Heart left ventricle (tissue), 16 donors: Measurements from ENCODE around the gene CNTRL. TPM values are rescaled to one million over a fixed set of nuclear protein-coding genes. Genes with fewer than 3 reads are reported as not detected.
A peak's percentile ranks its signal among the peaks of the same experiment; 100 is the strongest.

Experiments
- ATAC-seq, 4 donors: fragments of 200-7000 bp; cut with Tn5 transposase; one replicate each; pipeline ENCODE4 v1.9.1; 2020 to 2022; ENCODE audit warnings: moderate library complexity in 4 of 4, mild to moderate bottlenecking in 3 of 4, moderate number of reproducible peaks in 1 of 4
- DNase-seq, 5 donors: peaks; one replicate each; pipeline ENCODE4 v3.0.0-alpha.2; 2020
- H3K27ac ChIP-seq, 12 donors: fragments of 200-600 bp; sonication (generic) in 4 of 12; one replicate each; pipeline versions ENCODE4 v1.5.0 to v1.8.0; 2016 to 2022; ENCODE audit warnings: mild to moderate bottlenecking in 2 of 12
- H3K27me3 ChIP-seq, 9 donors: fragments of 200-600 bp; sonication (generic) in 2 of 9; one replicate each; pipeline versions ENCODE4 v1.5.1 to v1.8.0; 2016 to 2022; ENCODE audit warnings: mild to moderate bottlenecking in 3 of 9
- H3K36me3 ChIP-seq, 9 donors: fragments of 200-600 bp; sonication (generic) in 2 of 9; one replicate each; pipeline versions ENCODE4 v1.5.0 to v1.8.0; 2018 to 2022; ENCODE audit warnings: mild to moderate bottlenecking in 2 of 9
- H3K4me1 ChIP-seq, 12 donors: fragments of 200-600 bp; sonication (generic) in 4 of 12; one replicate each; pipeline versions ENCODE4 v1.5.0 to v1.8.0; 2016 to 2022; ENCODE audit warnings: mild to moderate bottlenecking in 3 of 12
- H3K4me3 ChIP-seq, 12 donors: fragments of 200-600 bp; sonication (generic) in 4 of 12; one replicate each; pipeline versions ENCODE4 v1.5.0 to v1.8.0; 2017 to 2022; ENCODE audit warnings: mild to moderate bottlenecking in 9 of 12, moderate library complexity in 4 of 12
- H3K9me3 ChIP-seq, 12 donors: fragments of 200-600 bp; sonication (generic) in 4 of 12; one replicate each; pipeline versions ENCODE4 v1.5.0 to v1.8.0; 2016 to 2022; ENCODE audit warnings: mild to moderate bottlenecking in 1 of 12
- POLR2A ChIP-seq, 2 donors: fragments of 450-650 bp; IDR thresholded peaks; one replicate each; pipeline ENCODE4 v1.6.1; 2017; ENCODE audit warnings: antibody characterized with exemption in 2 of 2, mild to moderate bottlenecking in 2 of 2, moderate library complexity in 2 of 2
- WGBS, 4 donors: extraction: QIAGEN DNeasy Blood & Tissue Kit in 2 of 4; methylation state at CpG; one replicate each; pipeline versions ENCODE4 v1.1.5 to v1.1.7; 2013 to 2018; 5-methylcytosine and 5-hydroxymethylcytosine counted together
- intact Hi-C, 10 donors: fragments of 100-400 bp; cut with DNase I; formaldehyde crosslinking; loops; one replicate each; pipeline versions ENCODE4 v1.11.1 to v1.14.2; 2022
- polyA plus RNA-seq, 2 donors: library from polyadenylated mRNA; stranded (reverse); fragments of 200-250 nt; gene quantifications; one replicate each; pipeline ENCODE4 v1.2.3, GENCODE V29; 2013
- total RNA-seq, 9 donors: library from RNA; depleted of rRNA in 2 of 9; stranded (reverse); fragments of >200 nt in 2 of 9; fragmentation: NEBNext Ultra II Directional in 3 of 9; extraction: Animal tissue kit (Norgen Biotek cat#: 25700) in 3 of 9; gene quantifications; one replicate each; pipeline versions ENCODE4 v1.1.0 to v1.2.4, GENCODE V29; 2016 to 2023
- TF ChIP-seq, protein P1 (sequence below), 12 donors: fragments of 200-600 bp; sonication (generic) in 4 of 12; IDR thresholded peaks; one replicate each; pipeline versions ENCODE4 v1.5.0 to v1.8.0; 2018 to 2022; ENCODE audit warnings: antibody characterized with exemption in 12 of 12, mild to moderate bottlenecking in 5 of 12
- donor health status: ischemic (EF 13 %, LVEDD 7.1; RV severe dilation, severe dysfunction).
- donor health status: healthy with polysubstance abuse.
- donor health status: DM: no; HTN: yes; CAD: no.
- donor health status: DM: no; HTN: no; CAD: no.
- donor health status: ischemic (EF 25% LVEDD 6.9; RV normal size, moderate dysfunction).
- donor health status: ischemic (EF 25% LVEDD 5.7; RV mildly dilated, moderate dysfunction).
- donor health status: healthy.
- donor health status: DM: yes; HTN: yes; CAD: no.
- donor health status: ischemic (EF 35%, LVEDD 5.7; RV mildly dilated, moderate dysfunction).
- donor health status: nonischemic (EF 11% LVEDD 7.7; RV severe dilation, severe dysfunction).
- donor health status: DM: yes; HTN: yes; CAD: no.
- donor health status: PGD.
- donor health status: ischemic (EF 29% LVEDD 5.4; RV normal size, mild dysfunction).
- donor health status: nonischemic (EF 23%, LVEDD 6.1; RV moderate dilation, normal function).

CNTRL gene
- total and polyA plus RNA-seq, 11 donors = 2.5 to 11.4 (median 3.7) TPM

DNA sequence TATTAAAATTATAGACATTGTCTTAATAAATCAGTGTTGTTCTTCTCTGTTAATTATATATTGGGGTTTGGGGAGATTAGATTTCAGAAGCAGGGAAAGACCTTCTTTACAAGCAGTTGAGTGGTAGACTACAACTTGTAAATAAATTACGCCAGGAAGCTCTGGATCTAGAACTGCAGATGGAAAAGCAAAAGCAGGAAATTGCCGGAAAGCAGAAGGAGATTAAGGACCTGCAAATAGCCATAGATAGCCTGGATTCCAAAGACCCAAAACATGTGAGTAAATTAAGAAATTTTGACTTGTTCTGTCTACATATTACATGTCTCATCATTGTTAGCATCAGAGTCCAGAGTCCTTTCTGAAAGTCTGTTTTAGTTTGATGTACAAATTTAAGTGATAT lies 43.5 kb downstream of the CNTRL start:
- Histone ChIP-seq H3K9me3 (no peaks in the 10 kb centered on the region), H3K4me1 (peaks cover 0 to 33% (median 10%) of the 10 kb centered on the region in 12 donors), H3K4me3 (no peak overlapping the region), H3K27me3 (no peaks in the 10 kb centered on the region), H3K27ac (no peak overlapping the region), H3K36me3 (peaks cover 0 to 13% (median 0%) of the 10 kb centered on the region in 9 donors)
- no peak for DNase-seq
- intact Hi-C loops = no loop called here
- 77 to 83% (median 79%) methylated on average over 2 of the region's 2 CpGs for WGBS, 4 donors
- no peak for ATAC-seq
- TF ChIP-seq, protein P1, sequence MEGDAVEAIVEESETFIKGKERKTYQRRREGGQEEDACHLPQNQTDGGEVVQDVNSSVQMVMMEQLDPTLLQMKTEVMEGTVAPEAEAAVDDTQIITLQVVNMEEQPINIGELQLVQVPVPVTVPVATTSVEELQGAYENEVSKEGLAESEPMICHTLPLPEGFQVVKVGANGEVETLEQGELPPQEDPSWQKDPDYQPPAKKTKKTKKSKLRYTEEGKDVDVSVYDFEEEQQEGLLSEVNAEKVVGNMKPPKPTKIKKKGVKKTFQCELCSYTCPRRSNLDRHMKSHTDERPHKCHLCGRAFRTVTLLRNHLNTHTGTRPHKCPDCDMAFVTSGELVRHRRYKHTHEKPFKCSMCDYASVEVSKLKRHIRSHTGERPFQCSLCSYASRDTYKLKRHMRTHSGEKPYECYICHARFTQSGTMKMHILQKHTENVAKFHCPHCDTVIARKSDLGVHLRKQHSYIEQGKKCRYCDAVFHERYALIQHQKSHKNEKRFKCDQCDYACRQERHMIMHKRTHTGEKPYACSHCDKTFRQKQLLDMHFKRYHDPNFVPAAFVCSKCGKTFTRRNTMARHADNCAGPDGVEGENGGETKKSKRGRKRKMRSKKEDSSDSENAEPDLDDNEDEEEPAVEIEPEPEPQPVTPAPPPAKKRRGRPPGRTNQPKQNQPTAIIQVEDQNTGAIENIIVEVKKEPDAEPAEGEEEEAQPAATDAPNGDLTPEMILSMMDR (IDR thresholded peaks at IDR 0.05) = no peak
- TF ChIP-seq POLR2A (IDR thresholded peaks at IDR 0.05) = no peak

DNA sequence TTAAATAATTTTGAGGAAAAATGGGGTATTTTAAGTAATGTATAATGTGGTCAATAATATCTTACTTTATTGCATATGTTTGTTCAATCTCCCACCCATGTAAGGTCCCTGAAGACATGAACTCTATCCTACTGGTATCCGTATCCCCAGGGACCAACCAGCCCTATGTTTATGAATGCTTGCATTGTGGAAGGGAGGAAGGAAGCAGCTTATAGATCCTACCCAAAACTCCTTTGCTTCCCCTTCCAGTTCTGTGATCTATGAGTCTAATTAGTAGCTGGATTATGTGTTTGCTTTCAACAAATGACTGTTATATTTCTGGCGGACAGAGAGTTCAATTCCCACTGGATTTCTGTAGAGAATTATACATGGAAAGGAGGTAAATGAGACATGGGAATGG lies 45.6 kb downstream of the CNTRL start:
- WGBS, 4 donors = 75 to 86% (median 80%) methylated on average over 2 of the region's 2 CpGs
- peaks cover 0 to 38% (median 10%) of the 10 kb centered on the region in 12 donors for H3K4me1 ChIP-seq
- no peak for TF ChIP-seq POLR2A (IDR thresholded peaks at IDR 0.05)
- TF ChIP-seq, protein P1 (IDR thresholded peaks at IDR 0.05) = no peak
- no peak for DNase-seq
- no peak for ATAC-seq
- H3K9me3 ChIP-seq = no peaks in the 10 kb centered on the region
- intact Hi-C loops = loop anchor here in 3 of 10 donors (2.0 to 5.0 kb wide), 3 partner anchors 43 to 48 kb away; partner anchors contain the start of gene CNTRL (in 2 of the 3)
- H3K27me3 ChIP-seq = no peaks in the 10 kb centered on the region
- peak overlapping the region in 1 of 12 donors; percentile 83 for H3K27ac ChIP-seq
- H3K36me3 ChIP-seq = peaks cover 0 to 18% (median 0%) of the 10 kb centered on the region in 9 donors
- no peak overlapping the region for H3K4me3 ChIP-seq

DNA sequence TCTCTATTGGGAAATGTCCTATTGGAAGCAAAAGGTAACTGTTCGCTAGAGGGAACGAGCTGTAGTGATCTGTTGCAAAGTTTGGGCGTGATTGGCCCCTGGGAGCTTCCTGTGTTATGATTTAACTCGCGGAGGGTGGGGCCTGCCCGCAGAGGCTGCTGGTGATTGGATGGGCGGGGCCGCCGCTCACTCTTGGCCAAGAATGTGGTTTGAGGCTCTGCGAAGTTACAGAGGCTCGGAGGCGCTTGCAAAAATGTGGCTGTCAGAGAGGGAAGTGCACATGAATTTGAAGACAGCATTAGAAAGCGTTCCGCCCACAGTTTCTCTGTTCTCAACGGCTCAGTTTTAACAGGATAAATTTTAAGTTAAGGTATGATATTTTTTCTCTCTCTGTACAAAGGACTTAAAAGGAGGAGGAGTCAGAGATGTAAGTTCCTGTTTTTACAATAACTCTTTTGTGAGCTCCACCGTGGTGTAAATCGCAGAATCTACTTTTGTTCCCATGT lies 46.9 kb downstream of the CNTRL start:
- Histone ChIP-seq H3K4me1 (peaks cover 0 to 41% (median 10%) of the 10 kb centered on the region in 12 donors), H3K9me3 (no peaks in the 10 kb centered on the region), H3K4me3 (peak overlapping the region; percentile 2 to 66 (median 54)), H3K27ac (peak overlapping the region in 11 of 12 donors; percentile 7 to 83 (median 64)), H3K27me3 (no peaks in the 10 kb centered on the region), H3K36me3 (peaks cover 0 to 27% (median 4%) of the 10 kb centered on the region in 9 donors)
- 1% methylated on average over 17 of the region's 17 CpGs for WGBS, 4 donors
- ATAC-seq (peak; percentile 100), DNase-seq (peak; percentile 96 to 99 (median 97))
- TF ChIP-seq, protein P1 (IDR thresholded peaks at IDR 0.05) = peak in 10 of 12 donors; percentile 6 to 54 (median 33)
- peak in 1 of 2 donors; percentile 65 for TF ChIP-seq POLR2A (IDR thresholded peaks at IDR 0.05)
- intact Hi-C loops = loop anchor here in 3 of 10 donors (2.0 to 5.0 kb wide), 3 partner anchors 44 to 49 kb away; partner anchors contain the start of gene CNTRL (in 2 of the 3)

DNA sequence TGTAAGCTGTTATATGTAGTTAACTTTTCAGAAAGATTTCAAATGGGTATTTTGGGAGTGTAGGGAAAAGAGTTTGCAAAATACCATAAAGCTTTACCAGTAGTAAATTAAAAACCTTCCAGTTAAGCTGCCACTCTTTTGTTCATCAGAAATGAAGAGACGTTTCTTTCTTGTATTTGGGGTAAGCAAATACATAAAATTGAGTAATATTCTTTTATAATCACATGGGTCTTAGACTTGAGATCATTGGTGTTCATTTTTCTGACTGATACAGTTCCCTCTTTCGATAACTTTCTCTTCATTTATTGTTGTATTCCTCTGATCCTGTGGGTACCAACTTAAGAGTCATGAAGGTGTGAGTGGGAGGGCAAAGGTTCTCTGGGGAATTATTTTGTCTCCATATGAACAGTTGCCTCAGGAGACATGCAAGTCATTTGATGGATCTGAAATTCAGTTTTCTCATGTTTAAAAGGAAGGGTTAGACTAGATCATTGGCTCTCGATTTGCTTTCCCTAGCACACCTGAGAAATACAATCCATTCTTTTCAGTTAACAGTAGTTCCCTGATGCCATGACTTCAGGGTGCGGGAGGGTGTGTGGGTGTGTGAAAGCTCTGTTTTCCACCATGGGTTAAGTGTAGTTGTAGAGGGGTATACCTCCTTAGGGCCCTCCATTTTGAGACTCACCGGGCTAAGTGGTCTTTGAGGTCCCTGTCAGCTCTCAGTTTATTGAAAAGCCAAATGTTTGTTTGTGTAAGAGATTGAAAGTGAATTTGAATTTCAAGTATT lies 47.7 kb downstream of the CNTRL start:
- no peaks in the 10 kb centered on the region for H3K9me3 ChIP-seq
- no peaks in the 10 kb centered on the region for H3K27me3 ChIP-seq
- no peak for DNase-seq
- ATAC-seq = no peak
- H3K27ac ChIP-seq = peak overlapping the region in 8 of 12 donors; percentile 48 to 83 (median 64)
- peaks cover 0 to 35% (median 12%) of the 10 kb centered on the region in 9 donors for H3K36me3 ChIP-seq
- peak overlapping the region in 11 of 12 donors; percentile 20 to 66 (median 54) for H3K4me3 ChIP-seq
- intact Hi-C loops = loop anchor here in 2 of 10 donors (5.0 kb wide), 2 partner anchors 45 to 50 kb away; partner anchors contain the start of gene CNTRL (in 1 of the 2)
- H3K4me1 ChIP-seq = peaks cover 0 to 41% (median 10%) of the 10 kb centered on the region in 12 donors
- 61 to 70% (median 64%) methylated on average over 5 of the region's 5 CpGs for WGBS, 4 donors
- TF ChIP-seq POLR2A (IDR thresholded peaks at IDR 0.05) = no peak
- TF ChIP-seq, protein P1 (IDR thresholded peaks at IDR 0.05) = no peak
